Stimulated activated CD8-positive, alpha-beta memory T cell treated with anti-CD3 and anti-CD28 coated beads, Interleukin-4, amount 100 ng/mL, for 48 hours (primary cell): ENCODE results near the gene TES.
A peak's percentile ranks its signal among the peaks of the same experiment; 100 is the strongest.

Experiments
- DNase-seq: peaks from one replicate; pipeline ENCODE4 v3.0.0-alpha.2; 2020

Gene TES

DNA sequence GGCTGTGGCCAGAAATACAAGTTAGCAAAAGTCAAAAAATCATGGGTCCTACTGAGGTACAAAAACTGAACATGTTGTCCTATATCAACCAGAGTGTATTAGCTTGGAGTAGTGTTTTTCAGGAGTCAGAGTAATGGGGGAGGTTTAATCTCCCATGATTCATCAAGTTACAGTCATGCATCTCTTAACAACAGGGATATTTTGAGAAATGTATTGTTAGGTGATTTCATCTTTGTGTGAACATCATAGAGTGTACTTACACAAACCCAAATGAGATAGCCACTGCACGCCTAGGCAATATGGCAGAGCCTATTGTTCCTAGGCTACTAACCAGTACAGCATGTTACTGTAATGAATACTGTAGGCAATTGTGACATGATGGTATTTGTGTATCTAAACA is 14.9 kb upstream of the TES start:
- DNase-seq: no peak

DNA sequence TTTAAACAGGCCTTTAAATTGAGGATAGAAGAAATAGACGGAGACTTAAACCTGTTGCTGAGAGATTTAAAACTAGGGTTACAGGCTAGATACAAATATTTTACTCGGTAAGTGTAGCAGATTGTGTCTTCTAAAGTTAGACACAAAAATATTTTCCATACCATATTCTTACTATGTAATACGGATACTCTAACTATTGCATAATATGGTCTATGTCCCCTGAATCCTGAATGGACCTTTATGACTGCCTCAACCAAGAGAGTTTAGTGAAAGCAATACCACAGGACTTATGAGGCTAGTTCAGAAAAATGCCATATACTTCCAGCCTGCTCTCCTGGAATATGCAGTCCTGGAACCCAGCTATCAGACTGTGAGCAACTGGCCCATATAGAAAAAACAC is 13.4 kb upstream of the TES start:
- DNase-seq: no peak

DNA sequence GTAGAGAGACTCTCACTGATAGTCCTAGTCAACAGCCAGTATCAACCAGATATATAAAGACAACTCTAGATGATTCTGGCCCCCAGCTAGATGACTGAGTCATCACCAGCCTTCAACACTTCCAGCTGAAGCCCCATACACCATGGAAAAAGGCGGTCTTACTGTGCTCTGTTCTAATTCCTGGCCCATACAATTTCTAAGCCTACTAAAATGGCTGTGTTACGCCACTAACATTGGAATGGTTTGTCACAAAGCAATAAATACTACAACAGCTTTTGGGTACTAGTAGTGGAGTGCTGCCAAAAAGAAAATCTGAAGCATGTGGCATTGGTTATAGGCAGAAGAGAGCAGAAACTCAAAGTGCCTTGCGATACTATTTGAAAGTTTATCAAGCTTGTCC is 13.0 kb upstream of the TES start:
- no peak for DNase-seq

DNA sequence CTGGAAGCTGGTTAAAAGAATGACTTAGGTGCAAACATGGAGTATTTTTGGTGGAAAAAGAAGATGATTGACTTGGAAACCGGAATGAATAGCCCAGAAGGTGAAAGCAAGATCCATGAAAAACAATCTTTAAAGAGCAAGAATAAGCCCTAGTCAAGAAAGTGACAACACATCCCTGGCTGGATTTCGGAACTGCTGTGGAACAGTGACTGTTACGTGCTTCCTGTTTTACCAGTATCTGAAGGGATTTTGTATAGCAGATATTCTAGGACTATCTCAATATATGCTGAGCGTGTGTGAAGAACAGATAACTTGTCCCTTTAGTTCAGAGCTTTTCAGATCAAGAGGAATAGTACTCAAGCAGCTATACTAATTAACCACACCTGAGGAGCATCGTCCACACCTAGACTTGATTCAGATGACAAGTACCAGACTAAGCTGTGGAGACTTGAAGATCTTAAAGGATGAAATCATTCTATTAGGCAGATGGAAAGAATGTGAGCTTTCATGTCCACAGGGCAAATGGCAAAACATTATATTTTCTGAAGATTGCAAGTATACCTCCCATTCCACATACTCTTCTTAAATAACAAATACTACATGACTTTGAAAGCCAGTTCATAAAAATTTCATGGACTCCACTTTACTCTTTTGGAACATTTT is 11.5 kb upstream of the TES start:
- DNase-seq: no peak

DNA sequence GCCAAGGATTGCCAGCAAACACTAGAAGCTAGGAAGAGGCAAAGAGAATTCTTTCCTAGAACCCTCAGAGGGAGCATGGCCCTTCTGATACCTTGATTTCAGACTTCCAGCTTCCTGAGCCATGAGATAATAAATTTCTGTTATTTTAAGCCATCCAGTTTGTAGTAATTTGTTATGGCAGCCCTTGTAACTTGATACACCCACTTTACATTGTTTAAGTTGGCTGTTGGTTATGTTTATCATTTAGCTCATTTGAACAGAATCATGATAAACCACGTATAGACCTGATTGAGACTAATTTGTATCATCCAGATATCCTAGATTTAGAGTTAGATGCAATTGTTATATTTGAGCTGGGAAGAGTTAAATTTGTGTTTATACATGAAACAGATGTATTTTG is 9.4 kb upstream of the TES start:
- no peak for DNase-seq

DNA sequence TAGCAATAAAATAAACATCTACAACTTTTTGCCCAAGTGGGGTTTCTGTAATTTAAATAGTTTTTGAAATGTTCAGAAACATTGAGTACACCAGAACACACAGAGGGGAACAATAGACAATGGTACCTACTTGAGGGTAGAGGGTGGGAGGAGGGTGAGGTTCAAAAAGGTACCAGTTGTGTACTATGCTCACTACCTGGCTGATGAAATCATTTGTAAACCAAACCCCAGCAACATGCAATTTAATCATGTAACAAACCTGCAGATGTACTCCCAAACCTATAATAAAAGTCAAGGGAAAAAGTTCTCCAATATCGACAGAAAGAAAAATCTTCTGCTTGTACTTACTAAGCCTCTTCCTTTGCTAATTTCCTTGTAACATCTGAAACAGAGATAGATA is 4.2 kb upstream of the TES start:
- no peak for DNase-seq

DNA sequence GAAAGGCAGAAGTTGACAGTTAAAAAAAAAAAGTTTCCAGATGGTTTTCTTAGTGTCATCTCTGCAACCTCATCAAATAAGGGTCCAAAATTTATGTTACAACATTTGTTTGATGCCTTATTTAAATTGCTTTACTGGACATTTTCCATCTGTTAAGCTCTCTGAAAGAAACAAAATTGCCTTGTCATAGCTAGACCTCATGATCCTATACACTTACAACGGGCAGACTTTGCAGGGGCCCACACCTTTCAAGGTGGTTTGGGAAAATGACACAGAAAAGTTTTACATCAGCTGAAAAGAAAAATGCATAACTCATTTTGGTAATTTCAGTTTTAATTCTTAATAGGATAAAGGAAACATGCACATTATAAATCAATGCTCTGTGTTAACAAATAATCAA is 1.4 kb upstream of the TES start:
- no peak for DNase-seq

DNA sequence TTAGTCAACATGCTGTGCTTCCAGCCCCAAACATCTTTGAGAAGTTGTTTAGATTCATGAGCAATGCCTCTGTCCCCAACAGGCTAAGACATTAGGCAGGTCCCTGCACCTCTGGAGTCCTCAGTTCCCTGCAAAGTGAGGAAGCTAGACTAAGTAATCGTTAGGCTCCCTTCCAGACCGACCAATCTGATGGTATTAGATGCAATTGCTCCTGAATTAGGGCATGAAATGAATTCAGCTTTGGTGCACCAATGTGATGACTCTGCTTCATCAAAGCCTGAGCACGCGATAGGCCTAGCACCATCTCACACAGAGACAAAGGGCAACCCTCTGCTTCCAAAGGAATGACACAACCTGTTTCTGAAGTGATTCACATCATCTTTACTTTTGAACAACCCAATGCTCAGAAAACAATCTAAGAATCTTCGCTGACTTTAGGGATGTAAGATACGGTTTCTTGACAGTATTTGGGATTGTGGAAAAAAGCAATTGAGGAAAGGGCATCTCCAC is 723 bp upstream of the TES start:
- DNase-seq: peak; percentile 25

DNA sequence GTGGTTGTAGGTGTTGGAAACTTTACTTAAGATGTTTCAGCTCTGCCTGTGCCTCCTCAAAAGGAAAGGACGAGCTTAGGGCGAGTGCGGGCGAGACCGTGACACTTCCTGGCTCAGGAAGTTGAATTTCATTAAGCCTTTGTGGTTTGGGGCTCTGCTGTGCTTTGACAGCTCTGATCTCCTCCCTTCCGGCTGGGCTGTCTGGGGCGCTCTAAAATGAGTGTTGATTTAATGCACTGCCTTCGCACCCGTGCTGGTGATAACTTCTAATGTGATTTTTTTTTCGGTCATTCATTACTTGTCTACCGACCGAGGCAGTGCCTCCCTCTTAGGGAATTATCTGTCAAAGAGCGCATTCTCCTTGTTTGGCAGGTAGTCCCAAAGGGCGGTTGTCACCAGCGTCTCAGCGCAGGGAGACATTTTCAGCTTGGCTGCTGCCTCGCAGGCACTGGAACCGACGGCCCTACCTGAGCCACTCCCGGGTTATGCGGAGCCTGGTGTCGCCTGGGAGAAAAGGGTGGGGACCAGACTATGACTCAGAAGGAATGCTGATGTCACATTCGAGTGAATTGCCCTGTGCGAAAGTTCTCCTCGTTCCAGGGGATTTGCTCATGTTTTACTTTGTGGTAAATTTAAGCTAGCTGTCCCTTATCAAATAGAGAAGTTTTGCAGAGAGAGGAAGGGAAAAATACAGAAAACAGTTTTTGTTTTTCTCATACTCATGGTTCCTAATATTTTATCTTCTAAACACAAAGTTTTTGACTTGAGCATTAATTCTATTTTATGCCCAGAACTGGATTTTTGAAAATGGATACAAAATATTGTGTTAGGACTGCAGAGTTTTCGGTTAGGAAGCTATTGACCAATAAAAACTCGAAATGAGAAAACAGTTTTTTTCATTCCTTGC is 920 bp downstream of the TES start:
- peak; percentile 80 for DNase-seq

DNA sequence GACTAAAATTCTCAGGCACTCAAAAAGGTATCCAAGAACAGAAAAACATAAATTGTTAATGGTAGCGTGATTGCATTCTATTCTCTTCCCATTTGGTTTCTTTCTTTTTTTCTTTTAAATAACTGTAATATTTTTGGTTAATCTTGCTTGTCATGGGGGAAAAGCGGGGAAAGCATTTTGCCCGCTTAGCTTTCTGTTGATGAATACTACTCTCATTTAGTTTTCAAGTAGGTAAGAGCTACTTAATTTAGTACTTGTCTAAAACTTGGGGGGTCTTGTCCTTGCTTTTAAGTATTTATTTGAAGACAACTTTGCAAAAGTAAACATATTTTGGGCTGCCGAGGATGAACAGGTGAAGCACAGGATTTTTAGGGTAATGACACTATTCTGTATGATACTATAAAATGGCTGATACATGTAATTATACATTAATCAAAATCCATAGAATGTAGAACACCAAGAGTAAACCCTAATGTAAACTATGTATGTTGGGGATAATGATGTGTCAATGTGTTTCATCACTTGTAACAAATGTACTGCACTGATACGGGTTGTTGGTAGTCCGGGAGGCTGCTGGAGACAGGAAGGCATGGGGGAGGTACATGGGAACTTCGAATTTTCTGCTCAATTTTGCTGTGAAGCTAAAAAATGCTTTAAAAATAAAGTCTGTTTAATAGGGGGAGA is 1.7 kb downstream of the TES start:
- no peak for DNase-seq

DNA sequence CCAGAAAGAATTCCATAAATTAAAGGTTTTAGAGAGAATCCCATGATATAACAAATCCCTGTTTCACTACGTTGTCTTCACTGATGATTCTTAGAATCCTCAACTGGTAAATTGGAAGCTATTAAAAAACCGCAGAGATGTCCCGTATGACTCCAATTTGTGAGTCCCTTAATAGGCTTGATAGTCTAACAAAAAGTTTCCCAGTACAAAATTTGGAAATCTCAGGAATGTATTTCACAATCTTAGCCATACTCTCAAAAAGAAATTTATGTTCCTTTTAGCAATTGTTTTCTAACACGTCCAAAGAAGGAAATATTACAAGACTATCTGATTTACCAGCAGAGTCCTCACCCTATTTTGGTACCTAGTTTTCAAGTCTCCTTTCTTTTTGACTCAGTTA is 2.5 kb downstream of the TES start:
- no peak for DNase-seq

DNA sequence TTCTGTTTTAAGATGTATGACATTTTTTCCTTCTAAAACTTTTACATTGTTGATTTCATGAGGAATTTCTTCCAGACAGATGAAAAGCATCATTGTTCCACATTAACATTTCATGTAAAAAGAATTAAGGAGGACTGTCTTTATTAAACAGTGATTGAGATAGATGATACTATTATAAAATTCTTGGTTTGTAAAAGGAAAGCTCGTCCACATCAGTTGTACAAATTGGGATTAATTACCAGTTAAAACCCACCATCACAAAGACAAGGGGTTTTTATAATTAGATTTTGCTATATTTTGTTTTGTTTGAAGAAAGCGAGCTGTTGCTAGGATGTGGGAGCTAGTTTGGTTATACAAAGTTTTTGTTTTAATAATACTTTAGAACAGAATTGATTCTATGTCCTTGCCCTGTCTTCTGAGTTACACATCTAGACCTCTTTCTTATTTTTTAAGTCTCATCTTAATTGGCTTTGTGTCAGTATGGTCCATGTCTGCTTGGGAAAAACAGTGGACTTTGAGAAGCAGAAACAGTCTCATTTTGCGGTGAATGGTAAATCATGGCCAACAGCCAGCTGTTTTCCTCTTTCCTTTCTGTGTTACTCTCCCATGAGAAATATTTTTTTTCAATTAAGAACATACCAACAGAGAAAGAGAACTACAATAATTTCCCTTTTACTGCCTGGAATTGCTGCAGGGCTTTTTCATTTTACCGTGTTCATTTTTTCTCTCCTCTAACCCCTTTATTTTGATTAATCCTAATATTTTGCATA is 3.2 kb downstream of the TES start:
- no peak for DNase-seq

DNA sequence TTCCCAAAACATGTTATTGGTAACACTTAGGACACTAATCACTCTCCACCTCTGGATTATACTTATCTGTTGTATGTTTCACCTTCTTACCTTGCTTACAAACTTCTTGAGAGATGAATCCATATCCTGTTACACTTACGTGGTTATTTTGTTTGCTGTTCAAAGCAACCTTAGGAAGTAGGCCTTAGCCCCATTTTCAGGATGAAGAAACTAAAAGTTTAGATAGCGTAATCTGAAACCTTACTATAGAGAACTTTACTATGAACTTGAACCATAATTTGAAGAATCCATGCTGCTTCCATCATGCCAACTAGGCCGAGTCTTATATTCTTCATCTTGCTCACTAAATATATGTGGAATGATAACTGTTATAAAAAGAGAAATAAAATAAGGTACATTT is 4.6 kb downstream of the TES start:
- DNase-seq: no peak

DNA sequence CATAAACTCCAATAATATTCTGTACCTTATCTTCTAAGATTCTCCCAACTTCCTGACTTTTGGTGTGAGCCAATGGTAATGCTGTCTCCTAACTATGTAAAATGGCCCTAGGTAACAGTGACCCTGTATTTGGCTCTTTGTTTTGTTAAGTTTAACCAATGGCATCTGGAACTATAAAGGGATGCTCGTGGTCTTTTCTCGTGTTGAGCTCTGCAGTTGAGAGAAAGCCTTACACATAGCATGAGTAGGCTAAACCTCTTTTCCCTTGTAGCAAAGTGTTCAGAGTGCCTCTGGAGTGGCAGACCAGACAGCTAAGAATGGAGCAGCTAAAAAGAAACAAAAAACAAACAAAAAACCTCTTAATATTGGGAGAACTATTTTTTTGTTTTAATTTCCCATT is 5.2 kb downstream of the TES start:
- DNase-seq: no peak

DNA sequence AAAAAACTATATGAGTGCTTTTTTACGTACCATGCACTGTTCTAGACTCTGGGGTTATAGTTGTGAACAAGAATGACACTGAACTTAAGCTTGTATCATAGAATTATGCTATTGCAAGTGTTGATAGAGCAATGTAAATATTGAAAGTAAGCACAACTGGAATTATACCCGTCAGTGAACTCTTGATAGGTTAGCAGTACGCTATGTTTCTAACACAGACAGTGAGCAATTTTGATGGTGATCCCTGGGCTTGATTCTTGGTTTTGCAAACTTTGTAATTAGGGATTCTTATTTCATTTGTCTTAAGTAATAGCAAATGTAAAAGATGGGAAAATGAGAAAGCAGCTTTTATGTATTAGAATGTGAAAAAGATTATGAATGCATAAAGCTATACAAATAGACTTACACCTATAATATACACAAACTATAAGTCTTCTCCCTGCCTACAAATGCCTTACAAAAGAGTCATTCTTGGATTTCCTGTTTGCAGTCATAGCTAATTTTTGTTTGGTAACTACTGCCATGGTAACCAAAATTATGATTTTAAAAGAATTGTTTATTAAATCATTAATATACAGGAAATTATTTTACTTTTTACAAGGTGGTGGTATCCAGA is 6.7 kb downstream of the TES start:
- DNase-seq: no peak

DNA sequence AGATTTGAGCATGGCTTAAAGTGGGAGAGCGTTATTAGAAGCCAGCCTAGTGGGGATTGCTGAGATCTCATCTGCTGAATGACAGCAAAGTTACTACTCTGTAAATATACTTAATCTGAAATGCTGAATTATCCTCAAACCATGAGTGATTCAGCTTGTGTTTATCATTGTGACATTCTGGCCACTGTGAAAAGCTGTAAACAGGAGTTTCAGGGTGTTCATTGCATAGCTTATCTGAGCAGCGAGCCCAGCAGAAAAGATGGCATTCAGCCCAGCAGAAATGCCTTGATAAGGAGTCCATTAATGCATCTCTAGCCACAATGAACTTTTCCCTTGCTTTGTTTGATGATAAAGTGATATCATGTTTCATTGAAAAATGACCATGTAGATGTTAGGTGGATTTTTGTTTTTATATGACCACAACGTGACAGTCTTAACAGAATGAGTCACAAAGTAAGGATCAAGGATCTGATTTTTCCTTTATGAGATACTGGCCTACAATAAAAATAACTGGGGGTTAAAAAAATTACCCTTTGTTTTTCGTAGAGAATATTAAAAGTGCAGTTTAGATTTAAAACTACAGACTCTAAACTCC is 7.8 kb downstream of the TES start:
- DNase-seq: no peak

DNA sequence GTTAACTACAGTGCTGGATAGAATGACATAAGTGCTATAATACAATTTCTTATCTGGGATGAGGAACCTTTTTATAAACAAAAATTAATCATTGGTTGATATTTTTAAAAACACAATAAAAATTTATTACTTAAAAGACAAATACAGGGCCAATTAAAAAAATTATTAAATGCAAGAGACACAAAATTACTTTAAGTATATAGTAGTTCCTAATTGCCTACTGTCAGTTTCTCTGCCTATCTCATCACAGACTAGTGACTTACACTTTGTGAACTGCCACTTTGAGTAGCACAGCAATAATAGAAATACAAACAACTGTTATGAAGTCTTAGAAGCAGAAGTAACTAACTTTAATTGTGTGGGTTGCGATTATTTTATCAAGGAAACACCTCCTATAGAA is 8.4 kb downstream of the TES start:
- DNase-seq: no peak

DNA sequence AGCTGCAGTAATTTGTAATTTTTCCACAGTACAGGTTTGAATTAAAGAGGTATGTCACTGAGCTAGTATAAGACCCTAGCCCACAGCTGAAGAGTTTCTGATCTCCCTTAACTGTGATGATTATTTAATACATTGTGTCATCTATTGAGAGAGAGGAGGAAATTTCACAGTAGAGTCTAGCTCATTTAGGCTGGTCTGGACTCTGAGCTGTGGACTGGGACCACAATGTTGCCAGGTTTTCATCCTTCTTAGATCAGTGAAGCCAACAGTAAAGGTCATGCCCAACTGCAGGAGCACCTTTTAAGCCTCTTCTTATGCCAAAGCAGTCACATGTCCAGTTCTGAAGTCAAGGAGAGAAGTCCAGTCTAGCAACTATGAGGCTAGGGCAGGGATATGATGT is 8.9 kb downstream of the TES start:
- no peak for DNase-seq

DNA sequence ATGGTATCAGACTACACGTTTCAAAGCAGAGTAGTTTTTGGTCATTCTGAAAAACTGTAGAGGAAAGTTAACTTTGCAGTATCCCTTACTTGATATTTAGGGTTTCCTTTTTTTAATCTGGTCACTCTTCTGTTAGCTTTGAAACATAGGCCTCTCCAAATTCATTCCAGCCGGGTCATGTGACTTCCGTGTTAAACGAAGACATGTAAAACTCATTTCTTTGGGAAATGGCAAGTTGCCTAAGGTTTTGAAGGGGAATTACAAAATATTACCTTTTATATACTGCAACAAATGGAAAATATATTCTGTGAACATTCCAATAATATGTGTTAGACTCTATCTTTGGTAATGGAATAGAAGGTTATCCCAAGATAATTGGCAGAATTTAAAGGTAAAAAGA is 9.5 kb downstream of the TES start:
- DNase-seq: no peak

DNA sequence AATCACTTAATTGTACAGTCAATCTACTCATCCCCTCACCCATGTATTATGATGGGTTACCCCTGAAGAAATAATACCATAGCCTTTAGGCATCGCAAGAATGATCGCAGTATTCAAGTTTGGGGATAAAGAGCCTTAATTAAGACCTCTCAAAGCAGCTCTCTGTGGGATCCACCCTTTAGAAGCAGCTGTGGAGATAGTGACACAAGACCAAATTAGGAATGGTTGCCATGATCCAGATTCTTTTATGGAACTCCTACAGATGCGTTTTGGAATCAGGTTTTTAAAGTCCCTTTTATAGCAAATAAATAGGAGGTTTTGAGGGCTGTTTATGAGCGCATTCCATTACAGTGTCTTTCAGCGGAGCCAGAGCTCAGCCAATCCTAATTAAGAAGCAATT is 12.2 kb downstream of the TES start:
- DNase-seq: no peak

DNA sequence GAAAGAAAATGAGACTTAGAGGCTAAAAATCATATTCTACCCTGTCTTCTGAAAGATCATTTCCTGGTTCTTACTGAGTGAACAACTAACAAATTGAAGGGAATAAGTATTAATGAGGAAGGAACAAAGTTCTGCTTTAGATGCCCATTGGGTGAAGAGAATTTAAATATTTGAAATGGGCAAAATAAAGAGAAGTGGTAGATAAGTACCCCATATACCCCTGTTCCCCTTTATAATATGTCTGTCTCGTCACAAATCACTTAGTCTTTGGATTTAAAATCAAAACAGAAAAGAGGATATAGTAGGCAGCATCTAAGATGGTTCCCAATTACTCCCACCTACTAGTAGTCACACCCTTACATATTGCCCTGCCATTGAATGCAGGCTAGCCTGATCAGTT is 13.2 kb downstream of the TES start:
- no peak for DNase-seq

DNA sequence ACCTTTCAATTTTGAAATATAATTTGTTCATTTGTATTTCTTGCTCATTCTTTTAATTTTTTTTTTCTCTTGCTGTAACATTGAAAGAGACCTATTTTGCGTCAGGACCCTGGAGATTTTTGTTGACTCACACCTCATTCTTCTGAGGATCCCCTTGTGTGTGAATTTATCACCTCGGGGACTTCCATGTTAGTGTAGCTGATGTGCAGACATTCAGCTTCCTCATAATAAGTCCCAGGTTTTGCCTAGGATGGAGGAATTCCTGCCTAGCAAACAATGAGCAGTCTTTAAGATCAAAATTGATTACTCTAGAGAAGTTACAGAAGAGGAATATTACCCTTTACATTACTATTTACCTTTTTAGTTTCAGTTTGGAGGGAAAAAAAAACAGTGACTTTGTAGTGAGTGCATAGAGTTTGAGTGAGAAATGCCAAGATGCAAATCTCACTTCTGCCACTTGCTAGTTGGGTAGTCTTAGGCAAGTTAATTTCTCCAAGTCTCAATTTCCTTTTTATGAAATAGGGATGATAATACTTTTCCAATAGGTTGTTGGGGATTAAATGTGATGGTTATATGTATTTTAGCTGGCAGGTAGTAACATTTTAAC is 14.3 kb downstream of the TES start:
- DNase-seq: no peak
